GM21423 (cell line): ENCODE data around the gene FGD5.

Experiments used
- ATAC-seq: cut with Tn5 transposase; IDR thresholded peaks from one replicate; pipeline ENCODE4 v1.9.1; 2021; ENCODE audit warnings: mild to moderate bottlenecking, moderate library complexity; ENCODE audit not compliant: unreplicated experiment

FGD5 gene

GRCh38 chr3:14826069-14826468 is 7.3 kb downstream of the FGD5 start:
- ATAC-seq: no peak

GRCh38 chr3:14827776-14828175 is 9.0 kb downstream of the FGD5 start:
- ATAC-seq: no peak

- no peak for ATAC-seq
Observed at GRCh38 chr3:14829811-14830210, 11.0 kb downstream of the FGD5 start.

GRCh38 chr3:14831916-14832450 is 13.2 kb downstream of the FGD5 start:
- no peak for ATAC-seq

GRCh38 chr3:14832975-14833722 is 14.4 kb downstream of the FGD5 start:
- ATAC-seq: no peak

- no peak for ATAC-seq
Observed at GRCh38 chr3:14834121-14834520, 15.4 kb downstream of the FGD5 start.

- no peak for ATAC-seq
Observed at GRCh38 chr3:14834807-14835466, 16.2 kb downstream of the FGD5 start.

- ATAC-seq: no peak
Observed at GRCh38 chr3:14836049-14836468, 17.3 kb downstream of the FGD5 start.

- no peak for ATAC-seq
Observed at GRCh38 chr3:14837186-14837877, 18.6 kb downstream of the FGD5 start.

- no peak for ATAC-seq
Observed at GRCh38 chr3:14837878-14838258, 19.1 kb downstream of the FGD5 start.

- ATAC-seq: no peak
Observed at GRCh38 chr3:14839236-14839635, 20.5 kb downstream of the FGD5 start.

GRCh38 chr3:14841836-14842235 is 23.1 kb downstream of the FGD5 start:
- ATAC-seq: no peak

- no peak for ATAC-seq
Observed at GRCh38 chr3:14842277-14842676, 23.5 kb downstream of the FGD5 start.

- ATAC-seq: no peak
Observed at GRCh38 chr3:14843321-14843720, 24.6 kb downstream of the FGD5 start.

GRCh38 chr3:14844386-14845170 is 25.8 kb downstream of the FGD5 start:
- no peak for ATAC-seq

- no peak for ATAC-seq
Observed at GRCh38 chr3:14845180-14845579, 26.4 kb downstream of the FGD5 start.

- no peak for ATAC-seq
Observed at GRCh38 chr3:14845826-14846225, 27.1 kb downstream of the FGD5 start.

- no peak for ATAC-seq
Observed at GRCh38 chr3:14846226-14846880, 27.6 kb downstream of the FGD5 start.

- no peak for ATAC-seq
Observed at GRCh38 chr3:14847613-14848541, 29.1 kb downstream of the FGD5 start.
